ENCODE measurements around the gene CDC45.

CDC45 gene

DNA sequence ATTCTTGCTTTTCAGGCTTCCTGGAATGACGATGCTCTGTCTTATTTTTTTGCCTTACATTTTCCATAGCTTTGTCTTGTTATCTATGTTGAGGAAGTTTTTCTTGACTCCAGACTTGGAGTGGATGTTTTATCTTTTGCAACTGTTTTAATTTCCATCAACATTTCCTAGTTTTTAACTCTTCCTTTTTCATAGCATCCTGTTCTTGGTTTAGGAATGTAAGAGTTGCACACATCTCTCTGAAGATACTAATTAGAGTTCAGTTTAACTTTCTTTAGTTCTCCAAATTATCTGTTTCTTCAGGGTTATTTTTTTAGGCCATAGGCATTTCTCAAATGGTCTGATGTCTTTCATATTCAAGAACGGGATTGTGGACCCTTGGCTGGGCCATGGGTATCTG is 34.1 kb downstream of the CDC45 start:
- no peak overlapping the region for H3K4me3 ChIP-seq (replicated peaks; ENCODE audit: low read depth, low read length)
- peaks cover 8% of the 10 kb centered on the region for H3K36me3 ChIP-seq (ENCODE audit: control insufficient read depth, insufficient read depth, low read length)

DNA sequence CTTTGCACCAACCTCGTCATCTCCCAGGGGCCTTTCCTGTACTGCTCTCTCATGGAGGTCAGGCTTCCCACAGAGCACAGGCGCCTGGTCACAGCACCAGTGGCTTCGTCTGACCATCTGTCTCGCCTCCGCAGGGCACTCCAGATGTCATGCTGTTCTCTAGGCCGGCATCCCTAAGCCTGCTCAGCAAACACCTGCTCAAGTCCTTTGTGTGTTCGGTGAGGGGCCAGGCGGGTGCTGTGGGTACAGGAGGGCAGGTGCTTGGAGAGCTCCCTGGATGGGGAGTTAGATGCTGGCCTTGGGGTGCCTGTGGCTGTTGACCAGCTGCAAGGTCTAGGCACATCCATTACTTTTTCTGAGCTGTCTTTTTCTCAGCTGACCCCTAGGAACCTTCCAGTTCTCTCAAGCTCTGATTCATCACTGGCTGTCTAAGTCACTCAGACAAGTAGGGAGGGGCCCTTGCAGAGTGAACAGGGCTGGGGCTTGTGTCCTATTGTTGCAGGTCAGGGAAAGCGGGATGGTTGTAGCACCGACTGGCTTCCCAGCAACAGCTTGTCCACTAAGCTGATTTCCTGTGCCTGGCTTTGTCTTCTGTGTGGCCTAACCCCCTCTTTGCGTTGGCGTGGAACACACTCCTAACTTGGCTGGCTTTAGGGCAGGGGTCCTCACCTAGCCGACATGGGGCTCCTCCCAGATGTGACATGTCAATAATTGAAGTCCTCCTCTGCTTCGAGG is 35.3 kb downstream of the CDC45 start:
- no peak for DNase-seq (ENCODE audit: extremely low read depth, insufficient read length)
- Histone ChIP-seq H3K36me3 (ENCODE audit: control insufficient read depth, insufficient read depth, low read length) (peaks cover 8% of the 10 kb centered on the region), H3K4me3 (replicated peaks; ENCODE audit: low read depth, low read length) (no peak overlapping the region), H3K27me3 (replicated peaks; ENCODE audit: control insufficient read depth, insufficient read depth, low read length) (no peaks in the 10 kb centered on the region)
- TF ChIP-seq CTCF (IDR thresholded peaks at IDR 0.05; ENCODE audit: insufficient read depth, low read length, poor library complexity, severe bottlenecking) = no peak

More for the DNA sequence above, 34.1 kb downstream of the CDC45 start:
- no peaks in the 10 kb centered on the region for H3K27me3 ChIP-seq (replicated peaks; ENCODE audit: control insufficient read depth, insufficient read depth, low read length)
- no peak for TF ChIP-seq CTCF (IDR thresholded peaks at IDR 0.05; ENCODE audit: insufficient read depth, low read length, poor library complexity, severe bottlenecking)
- DNase-seq (ENCODE audit: extremely low read depth, insufficient read length) = no peak

DNA sequence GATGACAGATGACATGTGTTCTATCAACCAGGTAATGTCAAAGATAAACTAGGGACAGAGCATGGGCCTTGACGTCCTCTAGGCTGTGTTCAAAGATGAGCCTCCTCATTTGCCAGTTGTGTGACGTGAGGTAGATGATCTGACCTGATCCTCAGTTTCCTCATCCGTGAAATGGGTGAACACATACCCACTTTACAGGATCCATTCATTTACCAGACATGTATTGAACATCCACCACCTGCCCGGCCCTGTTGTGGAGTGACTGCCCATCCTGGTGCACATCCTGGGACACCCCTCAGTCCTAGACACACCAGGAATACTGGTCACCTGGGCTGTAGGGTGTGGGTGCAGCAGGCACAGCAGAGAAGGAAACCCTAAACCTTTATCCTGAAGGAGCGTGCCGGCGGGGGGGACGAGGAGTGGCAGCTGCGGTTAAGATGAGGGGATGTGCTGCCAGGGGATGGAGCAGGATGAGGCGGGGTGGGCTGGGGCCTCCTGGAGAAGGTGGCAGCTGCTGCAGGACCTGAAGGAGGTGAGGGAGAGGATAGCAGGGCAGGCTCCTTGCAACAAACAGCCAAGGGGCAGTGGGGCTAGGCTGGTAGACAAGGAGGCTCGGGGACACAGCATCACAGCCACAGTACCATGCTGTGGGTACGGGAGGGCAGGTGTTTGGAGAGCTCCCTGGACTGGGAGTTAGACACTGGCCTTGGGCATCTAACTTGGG is 36.1 kb downstream of the CDC45 start:
- Histone ChIP-seq H3K27me3 (replicated peaks; ENCODE audit: control insufficient read depth, insufficient read depth, low read length) (no peaks in the 10 kb centered on the region), H3K36me3 (ENCODE audit: control insufficient read depth, insufficient read depth, low read length) (peaks cover 8% of the 10 kb centered on the region), H3K4me3 (replicated peaks; ENCODE audit: low read depth, low read length) (no peak overlapping the region)
- no peak for TF ChIP-seq CTCF (IDR thresholded peaks at IDR 0.05; ENCODE audit: insufficient read depth, low read length, poor library complexity, severe bottlenecking)
- DNase-seq (ENCODE audit: extremely low read depth, insufficient read length) = no peak

GRCh38 chr22:19516378-19517170 is 36.9 kb downstream of the CDC45 start:
- no peak for TF ChIP-seq CTCF (IDR thresholded peaks at IDR 0.05; ENCODE audit: insufficient read depth, low read length, poor library complexity, severe bottlenecking)

GRCh38 chr22:19517171-19517500 is 37.4 kb downstream of the CDC45 start:
- no peak for TF ChIP-seq CTCF (IDR thresholded peaks at IDR 0.05; ENCODE audit: insufficient read depth, low read length, poor library complexity, severe bottlenecking)
- DNase-seq (ENCODE audit: extremely low read depth, insufficient read length) = no peak
- Histone ChIP-seq H3K27me3 (replicated peaks; ENCODE audit: control insufficient read depth, insufficient read depth, low read length) (no peaks in the 10 kb centered on the region), H3K4me3 (replicated peaks; ENCODE audit: low read depth, low read length) (no peak overlapping the region), H3K36me3 (ENCODE audit: control insufficient read depth, insufficient read depth, low read length) (peaks cover 8% of the 10 kb centered on the region)

More at GRCh38 chr22:19516378-19517170, 36.9 kb downstream of the CDC45 start:
- H3K27me3 ChIP-seq (replicated peaks; ENCODE audit: control insufficient read depth, insufficient read depth, low read length) = no peaks in the 10 kb centered on the region
- H3K36me3 ChIP-seq (ENCODE audit: control insufficient read depth, insufficient read depth, low read length) = peaks cover 8% of the 10 kb centered on the region
- no peak overlapping the region for H3K4me3 ChIP-seq (replicated peaks; ENCODE audit: low read depth, low read length)
- no peak for DNase-seq (ENCODE audit: extremely low read depth, insufficient read length)

All from GM06990 (cell line).